GM18526 (cell line): ENCODE results near the gene SGSM1.

Experiments
- POLR2A ChIP-seq: IDR thresholded peaks from 3 replicates; pipeline ENCODE4 v1.6.1; 2011; ENCODE audit not compliant: insufficient read length; ENCODE audit errors: extremely low read depth

SGSM1 gene

GRCh38 chr22:24901448-24901847 is 95.4 kb downstream of the SGSM1 start:
- no peak for TF ChIP-seq POLR2A

GRCh38 chr22:24905909-24906308 is 99.9 kb downstream of the SGSM1 start:
- TF ChIP-seq POLR2A: no peak

GRCh38 chr22:24920029-24920428 is 114.0 kb downstream of the SGSM1 start:
- no peak for TF ChIP-seq POLR2A

GRCh38 chr22:24925586-24926427 is 119.8 kb downstream of the SGSM1 start:
- no peak for TF ChIP-seq POLR2A

- TF ChIP-seq POLR2A: no peak
These were observed 120.4 kb downstream of the SGSM1 start for GRCh38 chr22:24926428-24926725.

GRCh38 chr22:24926849-24927579 is 121.0 kb downstream of the SGSM1 start:
- no peak for TF ChIP-seq POLR2A

GRCh38 chr22:24928322-24928721 is 122.3 kb downstream of the SGSM1 start:
- no peak for TF ChIP-seq POLR2A

- TF ChIP-seq POLR2A: no peak
These were observed 124.7 kb downstream of the SGSM1 start for GRCh38 chr22:24930678-24931077.

- TF ChIP-seq POLR2A: no peak
These were observed 129.9 kb downstream of the SGSM1 start for GRCh38 chr22:24935771-24936483.

GRCh38 chr22:24937114-24937513 is 131.1 kb downstream of the SGSM1 start:
- no peak for TF ChIP-seq POLR2A

GRCh38 chr22:24938741-24939341 is 132.8 kb downstream of the SGSM1 start:
- TF ChIP-seq POLR2A: no peak

- TF ChIP-seq POLR2A: no peak
These were observed 136.3 kb downstream of the SGSM1 start for GRCh38 chr22:24942301-24942700.

- TF ChIP-seq POLR2A: no peak
These were observed 138.4 kb downstream of the SGSM1 start for GRCh38 chr22:24944217-24944937.

- TF ChIP-seq POLR2A: no peak
These were observed 139.4 kb downstream of the SGSM1 start for GRCh38 chr22:24945430-24945829.

GRCh38 chr22:24947383-24947782 is 141.4 kb downstream of the SGSM1 start:
- no peak for TF ChIP-seq POLR2A

- TF ChIP-seq POLR2A: no peak
These were observed 141.9 kb downstream of the SGSM1 start for GRCh38 chr22:24947881-24948280.
